K562 (cell line): ENCODE results near the gene ANO10. TPM values are rescaled to one million over a fixed set of nuclear protein-coding genes. Genes with fewer than 3 reads are reported as not detected.
A peak's percentile ranks its signal among the peaks of the same experiment; 100 is the strongest.

ENCODE experiments used
- ATAC-seq: fragments of 200-7000 bp; cut with Tn5 transposase; 3 replicates; pipeline ENCODE4 v1.9.1; 2020; ENCODE audit warnings: moderate library complexity
- BruUV-seq: library from RNA; stranded (reverse); fragments of 400-500 nt; replicated peaks from 2 replicates; lab custom pipeline; 2021; lab: Mats Ljungman, UMichigan
- CTCF ChIA-PET: fragments of 300-600 bp; formaldehyde crosslinking; extraction: SDS; loops from one replicate; lab custom pipeline; 2021; ENCODE audit warnings: low intra/inter-chr PET ratio; lab: Yijun Ruan, JAX
- POLR2A ChIA-PET: fragments of 300-600, 350-650 bp; sonication (Branson Sonifier 250); formaldehyde crosslinking; extraction: SDS; loops from one replicate; lab custom pipeline; 2021; ENCODE audit warnings: antibody characterized with exemption, inconsistent platforms; lab: Yijun Ruan, JAX
- DNase-seq, 4 experiments: peaks; one replicate each; pipeline versions ENCODE4 v3.0.0 to v3.0.0-alpha.2; 2011 to 2018; ENCODE audit warnings: low spot score in 3 of 4, mixed read lengths in 3 of 4; ENCODE audit errors: extremely low read depth in 1 of 4
- FAIRE-seq: peaks from 2 replicates; lab custom pipeline; 2011; peaks lifted over from hg19 to GRCh38; lab: Jason Lieb, UNC
- H2AFZ ChIP-seq: 2 replicates; pipeline ENCODE4 v1.6.0; 2011; ENCODE audit warnings: low read depth, low read length, control low read depth, inconsistent platforms
- H3K27ac ChIP-seq: fragments of 200-600 bp; 3 replicates; pipeline ENCODE4 v1.8.0; 2011; ENCODE audit warnings: low read depth, mild to moderate bottlenecking, control low read depth, inconsistent platforms, low read length, moderate library complexity, mixed read lengths; ENCODE audit errors: extremely low read depth
- H3K27me3 ChIP-seq, 2 experiments: fragments of 300-600 bp in 1 of 2; 2 replicates in 1 of 2; 3 replicates in 1 of 2; pipeline versions ENCODE4 v1.6.0 to v1.8.0; 2011; ENCODE audit warnings: inconsistent platforms in 2 of 2, low read length in 2 of 2, mild to moderate bottlenecking in 1 of 2, mixed read lengths in 1 of 2, moderate library complexity in 1 of 2; ENCODE audit not compliant: control insufficient read depth in 2 of 2, insufficient read depth in 2 of 2
- H3K36me3 ChIP-seq: fragments of 300-600 bp; 3 replicates; pipeline ENCODE4 v1.8.0; 2011; ENCODE audit warnings: mild to moderate bottlenecking, low read length, inconsistent platforms; ENCODE audit not compliant: control insufficient read depth, insufficient read depth
- H3K4me1 ChIP-seq, 2 experiments: fragments of 200-600 bp in 1 of 2; replicated peaks in 1 of 2; 2 replicates in 1 of 2; 3 replicates in 1 of 2; pipeline versions ENCODE4 v1.5.1 to v1.8.0; 2011; ENCODE audit warnings: inconsistent platforms in 2 of 2, low read length in 2 of 2, mild to moderate bottlenecking in 1 of 2, mixed read lengths in 1 of 2, moderate library complexity in 1 of 2; ENCODE audit not compliant: control insufficient read depth in 2 of 2, insufficient read depth in 2 of 2
- H3K4me2 ChIP-seq: 2 replicates; pipeline ENCODE4 v1.6.1; 2011; ENCODE audit warnings: low read length, control low read depth, inconsistent platforms, mixed read lengths; ENCODE audit not compliant: insufficient read depth
- H3K4me3 ChIP-seq: fragments of 200-600 bp; sonication (generic), shearing (Covaris generic); 2 replicates; pipeline ENCODE4 v1.5.1; 2016; ENCODE audit warnings: control low read depth, inconsistent platforms
- H3K79me2 ChIP-seq: fragments of 200-600 bp; 3 replicates; pipeline ENCODE4 v1.8.0; 2011; ENCODE audit warnings: low read length, inconsistent platforms; ENCODE audit not compliant: control insufficient read depth, insufficient read depth
- H3K9ac ChIP-seq, 2 experiments: 2 replicates each; pipeline versions ENCODE4 v1.6.0 to v1.6.1; 2011; ENCODE audit warnings: low read depth in 2 of 2, low read length in 2 of 2, control low read depth in 1 of 2, inconsistent platforms in 1 of 2, mild to moderate bottlenecking in 1 of 2, mixed read lengths in 1 of 2; ENCODE audit not compliant: insufficient read depth in 1 of 2
- H3K9me1 ChIP-seq: one replicate; pipeline ENCODE4 v1.6.0; 2011; ENCODE audit warnings: inconsistent platforms, mild to moderate bottlenecking, low read length, moderate library complexity; ENCODE audit not compliant: control insufficient read depth, insufficient read depth
- H3K9me3 ChIP-seq: replicated peaks from 2 replicates; pipeline ENCODE4 v1.5.1; 2011; ENCODE audit warnings: low read depth, low read length, inconsistent platforms; ENCODE audit not compliant: control insufficient read depth, insufficient read depth
- H4K20me1 ChIP-seq: replicated peaks from 2 replicates; pipeline ENCODE4 v1.6.1; 2011; ENCODE audit warnings: low read length, inconsistent platforms, mixed read lengths; ENCODE audit not compliant: control insufficient read depth, insufficient read depth
- ARHGAP35 ChIP-seq: fragments of 450-650 bp; IDR thresholded peaks from 2 replicates; pipeline ENCODE4 v1.6.1; 2018; ENCODE audit not compliant: partially characterized antibody
- BACH1 ChIP-seq: fragments of 200-800 bp; sonication (Bioruptor generic); IDR thresholded peaks from 2 replicates; pipeline ENCODE4 v1.6.1; 2016; ENCODE audit warnings: missing genetic modification characterization, missing compliant biosample characterization
- CBX2 ChIP-seq: fragments of 200-600 bp; sonication (generic); IDR thresholded peaks from one replicate; pipeline ENCODE4 v1.6.1; 2012; ENCODE audit warnings: mild to moderate bottlenecking, low read length, inconsistent platforms; ENCODE audit not compliant: insufficient read depth, poor library complexity, severe bottlenecking
- ETV6 ChIP-seq, 3 experiments: fragments of 150-350 bp in 1 of 3; sonication (generic) in 1 of 3; formaldehyde crosslinking in 1 of 3; IDR thresholded peaks; 2 replicates each; pipeline versions ENCODE4 v1.6.1 to v1.8.0; 2014 to 2022; ENCODE audit warnings: borderline replicate concordance in 2 of 3, low read depth in 2 of 3, antibody characterized with exemption in 1 of 3, low read length in 1 of 3, mild to moderate bottlenecking in 1 of 3, missing genetic modification reagents in 1 of 3
- KAT8 ChIP-seq: fragments of 450-650 bp; IDR thresholded peaks from 2 replicates; pipeline ENCODE4 v1.6.1; 2016; ENCODE audit warnings: low read depth, mild to moderate bottlenecking
- PTRF ChIP-seq: fragments of 450-650 bp; IDR thresholded peaks from 2 replicates; pipeline ENCODE4 v1.6.1; 2016; ENCODE audit warnings: mild to moderate bottlenecking, missing genetic modification characterization, missing compliant biosample characterization
- RBM25 ChIP-seq: fragments of 200-400 bp; formaldehyde crosslinking; IDR thresholded peaks from 2 replicates; pipeline ENCODE4 v1.6.1; 2018; ENCODE audit warnings: low read length, low read depth, moderate library complexity; ENCODE audit not compliant: severe bottlenecking
- SOX6 ChIP-seq: fragments of 450-650 bp; IDR thresholded peaks from 2 replicates; pipeline ENCODE4 v1.6.1; 2014; ENCODE audit warnings: mild to moderate bottlenecking
- TARDBP ChIP-seq: fragments of 450-650 bp; IDR thresholded peaks from 2 replicates; pipeline ENCODE4 v1.6.1; 2016
- ZNF124 ChIP-seq: sonication (generic); formaldehyde crosslinking; IDR thresholded peaks from 2 replicates; pipeline ENCODE4 v1.8.1; 2022; ENCODE audit warnings: missing genetic modification reagents
- ZNF354B ChIP-seq: fragments of 250-450 bp; sonication (Bioruptor Pico); IDR thresholded peaks from 2 replicates; pipeline ENCODE4 v1.4.0; 2020
- ZNF507 ChIP-seq: conservative IDR thresholded peaks from 2 replicates; pipeline ENCODE4 v1.6.1; 2017; ENCODE audit warnings: missing genetic modification characterization, missing compliant biosample characterization
- WGBS: fragments of 100-300 bp; shearing (Covaris generic); methylation state at CpG from one replicate; pipeline ENCODE4 v1.1.6; 2016; ENCODE audit warnings: low coverage, mixed read lengths; ENCODE audit not compliant: insufficient coverage; ENCODE audit errors: missing lambda C conversion rate; 5-methylcytosine and 5-hydroxymethylcytosine counted together
- in situ Hi-C: fragments of 300-500 bp; cut with MboI; formaldehyde crosslinking; loops from 4 replicates; pipeline ENCODE4 v1.15.0; 2018; ENCODE audit warnings: inconsistent platforms, mixed read lengths
- intact Hi-C: fragments of 100-400 bp; cut with micrococcal nuclease; formaldehyde crosslinking; loops from 2 replicates; pipeline ENCODE4 v1.14.2; 2022
- polyA plus RNA-seq, 8 experiments: library from polyadenylated mRNA; depleted of rRNA in 4 of 8; stranded (reverse) in 5 of 8; unstranded in 3 of 8; fragments of >200 nt; fragmentation: Nextera tagmentation in 2 of 8; fragmentation: Illumina TruSeq in 1 of 8; extraction: Ambion mirVana in 2 of 8; extraction: Trizol in 1 of 8; gene quantifications; 2 replicates each; pipeline versions ENCODE4 v1.2.1 to v1.2.3, GENCODE V29; 2011 to 2014; ENCODE audit warnings: inconsistent platforms in 1 of 8, missing spikeins in 1 of 8
- total RNA-seq, 7 experiments: library from RNA; depleted of rRNA in 6 of 7; stranded (reverse); fragments of >200 nt in 6 of 7; fragmentation: Illumina TruSeq in 2 of 7; extraction: Trizol in 2 of 7; gene quantifications; 2 replicates each; pipeline versions ENCODE4 v1.2.1 to v1.2.3, GENCODE V29; 2011 to 2021; ENCODE audit warnings: low replicate concordance in 1 of 7
- TF ChIP-seq, protein P1 (sequence below): sonication (generic); formaldehyde crosslinking; IDR thresholded peaks from 2 replicates; pipeline ENCODE4 v1.8.0; 2022; ENCODE audit warnings: mild to moderate bottlenecking, missing genetic modification reagents, borderline replicate concordance
- TF ChIP-seq, protein P2 (sequence below): fragments of 450-650 bp; IDR thresholded peaks from 2 replicates; pipeline ENCODE4 v1.6.1; 2016; ENCODE audit warnings: missing biosample characterization, missing genetic modification characterization
- TF ChIP-seq, protein P3 (sequence below): fragments of 450-650 bp; IDR thresholded peaks from 2 replicates; pipeline ENCODE4 v1.6.1; 2018; ENCODE audit warnings: mild to moderate bottlenecking, low read depth; ENCODE audit not compliant: partially characterized antibody

Gene ANO10
- total and polyA plus RNA-seq, 9 of the 15 experiments (the other 6 are each of a cell fraction or from before 2014, with no cell fraction given): 6.4 to 46.0 (median 32.3) TPM

DNA sequence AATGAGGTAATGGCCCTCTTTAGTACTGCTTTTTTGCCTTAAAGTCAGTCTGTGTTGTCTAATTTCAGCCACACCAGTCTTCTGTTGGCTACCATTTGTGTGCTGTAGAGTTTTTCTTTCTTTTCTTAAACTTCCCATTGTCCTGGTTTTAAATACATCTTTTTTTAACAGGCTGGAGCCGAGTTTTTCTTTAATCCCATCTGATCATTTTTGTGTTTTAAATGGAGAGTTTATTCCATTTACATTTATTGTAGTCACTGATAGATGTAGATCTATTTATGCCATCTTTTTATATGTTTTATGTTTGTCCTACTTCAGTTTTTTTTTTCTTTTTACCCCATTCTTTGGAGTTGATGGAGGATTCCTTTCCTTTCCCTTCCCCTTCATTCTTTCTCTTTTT, 286.0 kb downstream of the ANO10 start:
- Histone ChIP-seq H3K79me2 (no peaks in the 10 kb centered on the region), H3K27ac (no peak overlapping the region)
- 30% methylated on average over 1 of the region's 1 CpG for whole genome bisulfite sequencing

More for the DNA sequence above, 286.0 kb downstream of the ANO10 start:
- Histone ChIP-seq H3K4me1 (no peaks in the 10 kb centered on the region), H4K20me1 (no peaks in the 10 kb centered on the region), H3K36me3 (peaks cover 12% of the 10 kb centered on the region; the same call in 2 of the 3 replicates), H2AFZ (no peak overlapping the region), H3K9me1 (no peaks in the 10 kb centered on the region), H3K9ac (no peak overlapping the region), H3K4me2 (no peak overlapping the region), H3K27me3 (no peaks in the 10 kb centered on the region), H3K4me3 (no peak overlapping the region), H3K9me3 (peaks cover 19% of the 10 kb centered on the region)
- intact Hi-C loops (no loop called here), in situ Hi-C loops (no loop called here)
- no TSS peak for BruUV-seq
- POLR2A ChIA-PET: interaction anchor here (1.2 to 1.4 kb wide), 2 partner anchors 10 to 49 kb away, joined by 3 to 4 read pairs; no protein-coding TSS in a partner anchor
- no peak for DNase-seq
- no peak for ATAC-seq
- CTCF ChIA-PET: no interaction called here
- TF ChIP-seq, protein P1, sequence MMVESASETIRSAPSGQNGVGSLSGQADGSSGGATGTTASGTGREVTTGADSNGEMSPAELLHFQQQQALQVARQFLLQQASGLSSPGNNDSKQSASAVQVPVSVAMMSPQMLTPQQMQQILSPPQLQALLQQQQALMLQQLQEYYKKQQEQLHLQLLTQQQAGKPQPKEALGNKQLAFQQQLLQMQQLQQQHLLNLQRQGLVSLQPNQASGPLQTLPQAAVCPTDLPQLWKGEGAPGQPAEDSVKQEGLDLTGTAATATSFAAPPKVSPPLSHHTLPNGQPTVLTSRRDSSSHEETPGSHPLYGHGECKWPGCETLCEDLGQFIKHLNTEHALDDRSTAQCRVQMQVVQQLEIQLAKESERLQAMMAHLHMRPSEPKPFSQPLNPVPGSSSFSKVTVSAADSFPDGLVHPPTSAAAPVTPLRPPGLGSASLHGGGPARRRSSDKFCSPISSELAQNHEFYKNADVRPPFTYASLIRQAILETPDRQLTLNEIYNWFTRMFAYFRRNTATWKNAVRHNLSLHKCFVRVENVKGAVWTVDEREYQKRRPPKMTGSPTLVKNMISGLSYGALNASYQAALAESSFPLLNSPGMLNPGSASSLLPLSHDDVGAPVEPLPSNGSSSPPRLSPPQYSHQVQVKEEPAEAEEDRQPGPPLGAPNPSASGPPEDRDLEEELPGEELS: no peak
- TF ChIP-seq BACH1 (tag) (no peak), ETV6 (IDR thresholded peaks at IDR 0.05; ENCODE audit: borderline replicate concordance in 1 of 2, low read depth in 2 of 2, low read length in 1 of 2) (no peak), ETV6 (CRISPR knock-in tag; IDR thresholded peaks at IDR 0.05; ENCODE audit: borderline replicate concordance) (no peak), PTRF (no peak), TARDBP (no peak), RBM25 (peak; percentile 36), CBX2 (no peak), KAT8 (no peak), ARHGAP35 (no peak), ZNF354B (CRISPR knock-in tag) (peak; percentile 80), ZNF124 (CRISPR knock-in tag) (no peak), SOX6 (no peak), ZNF507 (peak; percentile 98)
- TF ChIP-seq, protein P2, sequence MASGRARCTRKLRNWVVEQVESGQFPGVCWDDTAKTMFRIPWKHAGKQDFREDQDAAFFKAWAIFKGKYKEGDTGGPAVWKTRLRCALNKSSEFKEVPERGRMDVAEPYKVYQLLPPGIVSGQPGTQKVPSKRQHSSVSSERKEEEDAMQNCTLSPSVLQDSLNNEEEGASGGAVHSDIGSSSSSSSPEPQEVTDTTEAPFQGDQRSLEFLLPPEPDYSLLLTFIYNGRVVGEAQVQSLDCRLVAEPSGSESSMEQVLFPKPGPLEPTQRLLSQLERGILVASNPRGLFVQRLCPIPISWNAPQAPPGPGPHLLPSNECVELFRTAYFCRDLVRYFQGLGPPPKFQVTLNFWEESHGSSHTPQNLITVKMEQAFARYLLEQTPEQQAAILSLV (tag): no peak
- TF ChIP-seq, protein P3, sequence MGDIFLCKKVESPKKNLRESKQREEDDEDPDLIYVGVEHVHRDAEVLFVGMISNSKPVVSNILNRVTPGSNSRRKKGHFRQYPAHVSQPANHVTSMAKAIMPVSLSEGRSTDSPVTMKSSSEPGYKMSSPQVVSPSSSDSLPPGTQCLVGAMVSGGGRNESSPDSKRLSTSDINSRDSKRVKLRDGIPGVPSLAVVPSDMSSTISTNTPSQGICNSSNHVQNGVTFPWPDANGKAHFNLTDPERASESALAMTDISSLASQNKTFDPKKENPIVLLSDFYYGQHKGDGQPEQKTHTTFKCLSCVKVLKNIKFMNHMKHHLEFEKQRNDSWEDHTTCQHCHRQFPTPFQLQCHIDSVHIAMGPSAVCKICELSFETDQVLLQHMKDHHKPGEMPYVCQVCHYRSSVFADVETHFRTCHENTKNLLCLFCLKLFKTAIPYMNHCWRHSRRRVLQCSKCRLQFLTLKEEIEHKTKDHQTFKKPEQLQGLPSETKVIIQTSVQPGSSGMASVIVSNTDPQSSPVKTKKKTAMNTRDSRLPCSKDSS: peak; percentile 23
- no peak for FAIRE-seq
